HG03103 (cell line): Measurements from ENCODE around the gene RELL1.

Experiments used
- ATAC-seq: cut with Tn5 transposase; IDR thresholded peaks from one replicate; pipeline ENCODE4 v1.9.1; 2021; ENCODE audit warnings: low read depth; ENCODE audit not compliant: unreplicated experiment

The RELL1 gene, protein sequence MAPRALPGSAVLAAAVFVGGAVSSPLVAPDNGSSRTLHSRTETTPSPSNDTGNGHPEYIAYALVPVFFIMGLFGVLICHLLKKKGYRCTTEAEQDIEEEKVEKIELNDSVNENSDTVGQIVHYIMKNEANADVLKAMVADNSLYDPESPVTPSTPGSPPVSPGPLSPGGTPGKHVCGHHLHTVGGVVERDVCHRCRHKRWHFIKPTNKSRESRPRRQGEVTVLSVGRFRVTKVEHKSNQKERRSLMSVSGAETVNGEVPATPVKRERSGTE

DNA sequence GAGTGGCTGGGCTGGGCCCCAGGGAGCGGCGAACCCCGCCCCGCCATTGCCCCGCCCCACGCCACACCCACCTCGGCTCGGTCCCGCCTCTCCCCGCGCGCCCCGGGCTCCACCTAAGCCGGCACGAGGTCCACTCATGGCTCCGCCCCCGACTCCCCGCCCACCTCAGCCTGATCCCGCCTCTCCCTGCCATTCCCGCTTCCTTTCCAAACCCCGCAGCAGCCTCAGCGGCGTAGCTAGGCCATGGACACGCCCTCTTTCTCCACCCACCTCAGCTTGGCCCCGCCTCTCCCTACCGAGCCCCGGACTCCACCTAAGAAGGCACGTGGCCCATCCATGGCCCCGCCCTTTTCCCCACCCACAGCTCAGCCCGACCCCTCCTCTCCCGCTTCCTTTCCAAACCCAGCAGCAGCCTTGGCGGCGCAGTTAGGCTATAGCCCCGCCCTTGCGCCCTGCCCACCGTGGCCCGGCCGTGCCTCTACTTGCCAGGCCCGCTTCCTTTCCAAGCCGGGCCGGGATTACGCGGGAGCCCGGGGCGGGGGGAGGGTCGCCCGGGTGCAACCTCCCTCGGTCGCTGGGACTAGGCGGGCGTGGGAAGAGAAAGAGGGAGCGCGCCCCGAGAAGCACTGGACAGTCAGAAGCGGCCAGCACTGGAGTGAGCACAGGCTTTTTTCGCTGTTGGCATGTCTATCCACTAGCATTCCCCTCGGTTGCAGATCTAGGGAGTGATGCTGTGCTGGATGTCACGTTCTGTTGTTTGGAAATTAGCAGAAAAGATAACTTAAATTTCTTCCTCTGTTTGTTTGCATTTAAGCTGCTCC, at the start of gene RELL1:
Gene RELL1 (minus strand): TSS at position 4 of the 821 bp plus-strand sequence. CDS start 89 bp downstream, outside the sequence.
- ATAC-seq, result peak; percentile 79

DNA sequence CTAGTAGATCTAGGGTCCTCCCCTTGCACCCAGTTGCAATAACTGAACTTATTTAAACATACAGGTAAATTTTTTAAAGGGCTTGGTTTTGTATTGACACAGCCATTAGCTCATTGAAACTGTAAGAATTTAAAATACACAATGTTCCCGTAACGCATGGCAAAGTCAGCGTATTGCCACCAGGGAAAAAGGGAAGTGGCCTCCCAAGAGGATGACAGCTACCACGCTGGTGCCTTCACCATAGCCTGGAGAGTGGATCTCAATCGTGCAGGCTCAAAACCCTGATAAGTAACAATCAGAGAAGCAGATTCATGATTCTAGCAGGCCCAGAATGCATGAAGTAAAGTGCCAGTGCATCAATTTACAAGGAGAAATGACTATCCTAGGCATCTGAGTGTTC, 49.4 kb upstream of the RELL1 start:
- no peak for ATAC-seq

DNA sequence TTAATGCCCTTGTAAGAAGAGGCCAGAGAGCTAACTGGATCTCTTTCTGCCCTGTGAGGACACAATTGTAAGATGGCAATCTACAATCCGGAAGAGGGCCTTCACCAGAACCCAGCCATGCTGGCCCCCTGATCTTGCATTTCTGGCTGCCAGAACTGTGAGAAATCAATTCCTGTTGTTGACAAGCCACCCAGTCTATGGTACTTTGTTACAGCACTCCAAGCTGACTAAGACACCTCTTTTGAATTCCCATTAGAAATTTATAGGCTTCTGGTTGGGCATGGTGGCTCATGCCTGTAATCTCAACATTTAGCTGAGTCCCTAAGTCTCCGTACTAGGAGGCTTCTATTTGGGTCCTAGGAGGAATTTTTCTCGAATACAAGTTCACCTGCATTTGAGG, 48.8 kb upstream of the RELL1 start:
- no peak for ATAC-seq

DNA sequence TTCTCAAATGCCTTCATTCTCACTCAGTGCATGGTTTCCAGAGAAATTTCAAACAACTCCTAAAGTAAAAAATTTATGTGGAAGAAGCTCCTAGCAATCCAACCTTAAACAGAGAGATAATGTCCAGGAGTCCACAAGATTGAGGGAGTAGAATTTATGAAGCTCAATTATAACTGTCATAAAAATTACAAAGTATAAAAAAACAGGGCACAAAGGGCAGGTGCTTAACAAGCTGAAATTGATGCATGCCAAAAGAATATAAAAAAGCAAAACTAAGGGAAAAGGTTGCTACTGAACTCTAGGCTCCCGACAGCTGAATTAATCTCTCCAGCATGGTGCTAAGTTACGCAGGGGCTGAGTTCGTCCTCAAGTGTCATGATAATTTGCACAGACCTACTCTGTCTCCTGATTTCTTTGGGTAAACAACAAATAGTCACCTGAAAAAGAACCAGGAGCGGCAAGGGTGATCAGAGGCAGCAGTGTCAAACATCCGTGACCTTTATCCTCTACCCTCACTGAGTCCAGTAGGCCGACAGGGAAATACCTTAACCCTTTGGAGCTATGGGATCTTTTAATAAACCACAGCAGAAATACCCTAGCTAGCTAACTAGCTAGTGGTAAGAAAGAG, 47.2 kb upstream of the RELL1 start:
- ATAC-seq, result no peak

DNA sequence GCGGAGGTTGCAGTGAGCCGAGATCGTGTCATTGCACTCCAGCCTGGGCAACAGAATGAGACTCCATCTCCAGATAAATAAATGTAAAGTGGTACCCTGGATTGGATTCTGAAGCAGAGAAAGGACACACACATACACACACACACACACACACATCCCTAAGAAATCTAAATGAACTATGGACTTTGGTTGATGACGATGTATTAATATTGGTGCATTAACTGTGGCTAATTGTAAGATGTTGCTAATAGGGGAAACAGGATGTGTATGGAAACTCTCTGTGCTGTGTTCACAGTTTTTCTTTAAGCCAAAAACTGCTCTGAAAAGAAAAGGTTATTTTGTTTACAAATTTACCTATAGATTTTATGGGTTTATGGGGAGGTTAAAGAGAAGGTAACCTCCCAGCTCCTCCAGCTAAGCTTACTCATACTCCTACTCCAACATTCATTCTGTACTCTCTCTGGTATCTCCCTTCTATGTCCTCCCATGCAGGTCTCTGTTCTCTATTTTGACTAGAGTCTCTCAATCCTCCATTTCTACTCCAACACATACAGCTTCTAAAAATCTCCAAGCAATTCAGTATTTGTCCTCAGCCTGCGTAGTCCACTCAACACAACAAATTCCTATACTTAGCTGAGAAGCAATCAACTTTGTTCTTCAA, 46.5 kb upstream of the RELL1 start:
- ATAC-seq, result no peak

DNA sequence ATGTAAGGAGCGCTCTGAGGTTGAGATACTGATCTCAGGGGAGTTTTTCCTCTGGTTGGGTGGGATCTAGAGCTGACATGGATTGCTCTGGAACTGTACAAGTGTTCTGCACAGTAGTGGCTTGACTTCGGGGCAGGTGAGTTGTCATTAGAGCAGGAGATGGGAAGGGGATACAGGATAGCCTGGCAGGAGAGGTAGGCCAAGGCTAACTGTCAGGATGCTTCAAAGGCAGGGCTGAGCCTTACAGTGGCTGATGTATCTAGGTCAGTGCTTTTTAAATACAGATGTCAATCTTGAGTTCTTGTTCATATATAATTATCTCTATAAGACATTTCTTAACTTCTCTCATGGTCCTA, 43.5 kb upstream of the RELL1 start:
- no peak for ATAC-seq

DNA sequence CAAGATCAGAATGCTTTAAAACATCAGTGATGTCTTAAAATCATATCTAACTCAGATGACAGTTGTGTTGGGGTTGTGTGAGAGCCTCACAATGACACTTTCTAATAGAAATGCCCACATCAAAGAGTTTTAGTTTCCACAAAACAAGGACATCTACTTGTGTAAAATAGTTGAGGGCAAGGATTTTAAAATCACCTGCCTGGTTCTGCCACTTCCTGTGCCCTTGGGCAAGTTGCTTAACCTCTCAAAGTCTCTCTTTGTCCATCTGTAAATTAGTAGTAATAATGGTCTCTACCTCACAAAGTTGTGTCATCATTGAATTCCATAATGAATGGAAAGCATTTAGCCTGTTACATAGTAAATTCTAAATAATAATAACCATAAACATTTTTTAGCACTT, 41.9 kb upstream of the RELL1 start:
- no peak for ATAC-seq

DNA sequence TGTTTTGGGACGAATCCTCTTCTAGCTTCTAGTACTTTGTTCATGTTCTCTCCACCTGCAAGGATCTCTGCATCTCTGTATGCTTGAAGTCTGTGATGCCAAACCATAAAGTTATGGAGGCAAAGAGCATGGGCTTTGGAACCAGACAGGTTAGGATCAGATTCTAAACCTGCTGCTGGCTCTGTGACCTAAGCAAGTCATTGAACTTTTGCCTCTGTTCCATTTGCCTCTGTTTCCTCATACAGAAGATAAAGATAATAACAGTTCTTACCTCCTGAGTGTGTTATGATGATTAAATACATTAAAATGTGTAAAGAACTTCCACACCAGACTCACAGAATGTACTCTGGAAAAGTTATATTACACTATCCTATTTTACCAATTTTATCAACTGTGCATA, 41.5 kb upstream of the RELL1 start:
- no peak for ATAC-seq

DNA sequence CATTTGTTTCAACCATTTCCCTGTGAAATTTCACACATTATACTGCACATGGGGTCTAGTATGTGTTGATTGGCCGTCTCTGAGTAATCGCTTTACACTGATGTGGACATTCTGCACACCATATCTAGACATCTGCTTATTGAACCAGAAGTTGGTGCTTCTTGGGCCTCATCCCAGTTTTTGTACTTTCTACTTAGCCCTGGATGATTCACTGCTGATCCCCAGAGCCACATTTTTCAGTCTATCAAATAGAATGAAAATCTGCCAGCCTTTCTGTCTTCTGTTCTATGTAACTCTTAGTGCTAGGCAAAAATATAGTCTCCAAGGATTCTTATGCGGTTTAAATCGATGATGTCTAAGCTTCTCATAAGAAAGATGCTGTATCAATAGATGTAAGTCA, 40.5 kb upstream of the RELL1 start:
- ATAC-seq, result no peak

DNA sequence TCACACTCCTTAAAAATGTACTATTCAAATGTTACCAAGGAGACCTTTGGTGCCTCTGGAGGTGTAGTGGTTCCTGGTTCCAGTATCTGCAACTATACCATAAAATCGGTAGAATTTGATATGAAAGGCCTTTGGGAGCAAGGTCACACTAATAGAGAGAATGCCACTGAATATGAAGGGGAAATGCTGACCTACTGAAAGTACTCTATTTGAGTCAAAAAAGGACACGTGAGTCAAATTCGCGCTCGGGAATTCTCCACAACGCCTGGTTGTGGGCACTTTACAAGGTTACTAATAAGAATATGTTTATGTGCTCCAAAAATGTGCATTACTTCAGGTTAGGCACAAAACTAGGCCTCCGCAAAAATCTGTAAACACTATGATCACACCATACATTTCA, 39.5 kb upstream of the RELL1 start:
- no peak for ATAC-seq

DNA sequence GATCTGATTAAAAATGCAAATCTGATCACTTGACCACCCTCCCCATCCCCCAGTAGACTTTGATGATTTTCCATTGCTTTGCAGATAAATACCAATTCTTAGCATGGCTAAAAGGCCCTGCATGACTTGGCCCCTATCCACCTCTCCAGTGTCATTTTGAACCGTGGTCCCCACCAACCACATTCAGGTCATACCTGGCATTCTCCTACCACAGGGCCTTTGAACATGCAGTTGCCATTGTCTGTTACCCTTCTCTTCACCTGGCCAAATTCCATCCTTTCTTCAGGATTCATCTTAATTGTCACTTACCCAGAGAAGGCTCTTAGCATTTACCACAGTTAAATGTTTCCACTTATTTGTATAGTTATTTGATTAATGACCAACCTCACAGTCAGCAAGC, 36.9 kb upstream of the RELL1 start:
- no peak for ATAC-seq

DNA sequence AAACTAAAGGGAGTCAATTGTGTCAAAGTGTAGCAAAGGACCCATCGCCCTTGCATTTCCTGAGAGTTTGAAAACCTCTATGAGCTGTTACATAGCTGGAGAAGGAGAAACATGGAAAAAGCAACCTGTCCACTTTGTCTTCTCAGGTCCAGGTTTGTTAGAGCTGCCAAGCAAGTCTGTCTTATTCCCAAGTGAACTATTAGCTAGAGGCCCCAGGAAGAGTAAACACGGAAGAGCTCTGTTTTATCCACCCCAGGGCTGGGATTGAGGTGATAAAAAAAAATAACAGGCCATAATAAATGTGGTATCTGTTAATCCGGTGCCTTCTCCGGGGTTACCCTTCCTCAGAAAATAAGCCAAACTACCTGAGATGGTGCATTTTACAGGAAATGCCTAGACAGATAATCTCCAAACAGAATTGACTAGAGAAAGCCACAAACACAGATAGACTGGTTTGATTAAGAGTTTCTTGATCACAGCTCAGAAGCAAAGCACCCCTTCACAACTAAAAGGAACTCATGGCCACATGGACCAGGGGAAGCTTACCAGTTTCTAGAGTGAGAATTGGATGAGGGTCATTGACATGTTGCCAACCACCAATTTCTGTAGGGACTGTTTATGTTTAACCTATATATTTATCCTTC, 35.9 kb upstream of the RELL1 start:
- no peak for ATAC-seq

DNA sequence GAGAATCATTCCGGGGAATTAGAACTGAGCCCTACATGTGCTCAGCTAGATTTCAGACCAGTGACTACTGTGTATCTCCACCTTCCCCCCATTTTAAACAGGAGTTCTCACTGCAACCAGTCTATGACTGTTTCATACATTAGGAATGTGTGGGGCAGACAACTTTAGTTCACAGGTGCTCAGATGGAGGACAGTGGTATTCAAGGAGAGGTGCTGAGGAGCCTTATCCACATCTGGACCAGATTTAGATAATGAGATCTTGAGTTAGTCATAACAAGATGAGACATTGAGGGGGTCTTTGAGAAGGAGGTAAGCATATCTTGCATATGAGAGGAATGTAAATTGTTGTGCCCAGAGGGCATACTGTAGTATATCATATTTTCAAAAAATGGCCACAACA, 32.8 kb upstream of the RELL1 start:
- no peak for ATAC-seq

DNA sequence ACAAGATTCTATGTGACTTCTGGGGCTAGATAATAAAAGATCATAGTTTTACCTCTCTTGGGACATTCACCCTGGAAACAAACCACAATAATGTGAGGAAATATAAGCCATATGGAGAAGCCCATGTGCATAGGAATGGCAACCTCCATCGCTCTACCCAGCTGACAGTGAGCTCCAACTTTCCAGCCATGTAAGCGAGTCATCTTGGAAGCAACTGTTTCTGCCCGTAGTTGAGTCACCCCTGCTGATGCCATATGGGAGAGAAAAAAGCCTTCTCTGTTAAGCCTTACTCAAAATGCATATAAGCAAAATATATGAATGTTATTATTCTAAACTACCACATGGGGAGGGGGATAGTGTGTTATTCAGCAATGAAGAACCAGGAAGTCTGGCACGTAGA, 31.4 kb upstream of the RELL1 start:
- no peak for ATAC-seq

DNA sequence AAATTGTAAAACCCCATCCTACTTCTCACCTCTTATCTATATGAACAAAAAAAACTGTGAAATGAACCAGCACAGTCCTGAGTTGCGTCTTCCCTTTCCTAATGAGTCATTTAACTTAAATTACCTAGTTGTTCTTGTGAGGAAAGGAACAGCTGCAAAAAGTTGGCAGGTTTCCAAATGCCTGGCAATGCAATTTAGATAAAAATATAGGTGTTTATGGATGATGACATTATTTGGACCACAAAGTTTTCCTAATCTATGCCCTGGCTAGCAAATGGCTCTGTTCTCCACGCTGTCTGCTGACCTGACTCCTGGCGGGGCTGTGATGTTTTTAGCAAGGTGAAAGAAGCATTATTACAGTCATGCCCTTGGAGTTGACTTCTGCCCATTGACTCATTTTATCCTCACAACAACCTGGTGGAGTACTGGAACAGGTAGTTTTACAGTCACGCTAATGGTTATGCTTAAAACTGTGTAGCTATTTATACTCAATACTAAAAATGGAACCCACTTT, 29.8 kb upstream of the RELL1 start:
- ATAC-seq, result peak; percentile 80

DNA sequence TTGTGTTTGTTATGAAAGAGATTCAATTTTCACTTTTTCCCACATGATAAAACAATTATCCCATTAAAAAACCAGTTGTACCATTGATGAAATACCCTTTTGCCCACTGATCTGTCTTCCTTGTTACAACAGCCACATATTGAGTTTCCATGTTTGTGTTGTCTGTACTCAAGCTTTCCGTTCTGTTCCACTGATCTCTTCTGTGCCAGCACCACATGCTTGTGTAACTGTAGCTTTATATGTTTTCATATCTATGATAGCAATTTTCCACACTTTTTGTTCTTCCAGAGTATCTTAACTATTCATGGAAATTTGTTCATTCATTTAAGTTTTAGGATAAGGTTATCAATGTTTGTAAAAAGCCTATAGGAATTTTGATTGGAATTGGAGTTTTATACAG, 24.3 kb upstream of the RELL1 start:
- ATAC-seq, result no peak

DNA sequence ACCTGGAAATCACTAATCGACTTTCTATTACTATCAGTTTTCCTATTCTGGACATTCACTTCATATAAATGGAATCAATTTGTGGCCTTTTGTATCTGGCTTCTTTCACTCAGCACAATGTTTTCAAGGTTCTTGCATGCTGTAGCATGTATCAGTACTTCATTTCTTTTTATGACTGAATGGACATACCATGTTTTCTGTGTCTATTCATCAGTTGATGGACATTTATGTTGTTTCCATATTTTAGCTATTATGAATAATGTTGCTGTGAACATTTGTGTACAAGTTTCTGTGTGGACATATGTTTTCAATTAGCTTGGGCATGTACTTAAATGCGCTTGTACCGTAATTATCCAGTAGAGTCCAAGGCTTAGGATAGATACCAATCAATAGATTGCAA, 19.9 kb upstream of the RELL1 start:
- no peak for ATAC-seq

DNA sequence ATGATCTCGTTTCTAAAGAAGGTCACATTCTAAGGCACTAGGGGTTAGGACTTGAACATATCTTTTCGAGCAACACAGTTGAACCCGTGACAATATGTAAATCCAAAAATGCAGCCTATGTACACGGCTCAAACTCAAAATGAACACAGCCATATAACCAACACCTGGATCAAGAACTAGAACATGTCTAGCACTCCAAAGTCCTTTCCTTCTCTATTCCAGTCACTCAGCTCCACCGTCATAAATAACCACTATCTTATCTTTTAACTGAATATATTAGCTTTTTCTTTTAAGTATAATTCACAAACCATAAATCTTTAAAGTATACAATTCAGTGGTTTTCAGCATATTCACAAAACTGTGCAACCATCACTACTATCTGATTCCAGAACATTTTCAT, 19.4 kb upstream of the RELL1 start:
- ATAC-seq, result no peak

DNA sequence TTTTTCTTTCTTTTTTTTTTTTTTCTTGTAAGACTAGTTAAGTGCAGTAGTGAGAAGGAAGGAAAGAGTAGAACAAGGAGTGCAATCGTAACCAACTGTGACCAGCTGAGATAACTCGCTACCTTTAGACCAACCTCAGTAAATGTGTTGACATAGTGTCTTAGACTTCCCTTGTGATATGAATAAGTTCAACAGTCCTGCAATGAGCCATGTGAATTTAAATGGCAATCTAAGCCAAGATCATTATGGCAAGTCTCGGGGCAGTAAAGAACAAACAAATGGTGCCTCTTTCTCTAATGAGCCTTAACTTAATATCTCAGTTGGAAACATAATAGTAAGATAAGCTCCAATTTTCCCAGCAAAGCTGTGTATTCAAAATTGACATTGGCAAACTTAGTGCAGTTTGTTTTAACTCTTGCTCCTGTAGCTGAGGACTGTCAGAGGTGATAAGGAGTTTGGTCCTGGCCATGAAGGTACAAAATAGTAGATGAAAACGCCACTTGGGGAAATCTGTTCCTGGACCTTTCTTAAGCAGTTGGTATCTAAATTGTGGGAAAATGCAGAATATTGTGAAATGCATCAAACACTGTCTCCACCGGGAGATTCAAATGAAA, 13.8 kb upstream of the RELL1 start:
- no peak for ATAC-seq

DNA sequence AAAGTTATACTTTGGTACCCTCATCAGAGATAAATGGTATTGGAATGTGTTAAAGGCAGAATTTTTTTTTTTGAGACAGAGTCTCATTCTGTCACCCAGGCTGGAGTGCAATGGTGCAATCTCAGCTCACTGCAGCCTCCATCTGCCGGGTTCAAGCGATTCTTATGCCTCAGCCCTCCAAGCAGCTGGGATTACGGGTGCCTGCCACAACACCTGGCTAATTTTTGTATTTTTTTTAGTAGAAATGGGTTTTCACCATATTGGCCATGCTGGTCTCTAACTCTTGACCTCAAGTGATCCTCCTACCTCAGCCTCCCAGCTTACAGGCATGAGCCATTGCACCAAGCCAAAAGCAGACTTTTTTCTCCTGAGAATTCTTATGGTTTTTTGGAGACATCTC, 11.4 kb upstream of the RELL1 start:
- no peak for ATAC-seq
